Stomach (tissue), 4 donors: ENCODE results near the gene DMPK.

Experiments used
- CTCF ChIP-seq, 7 experiments: fragments of 450-650 bp in 4 of 7; fragments of 200-600 bp in 3 of 7; sonication (generic) in 3 of 7; IDR thresholded peaks; one replicate each; pipeline ENCODE4 v1.5.1; 2016 to 2019; ENCODE audit warnings: antibody characterized with exemption in 7 of 7, control low read depth in 2 of 7, mild to moderate bottlenecking in 1 of 7
- POLR2AphosphoS5 ChIP-seq, 3 donors: sonication (generic); formaldehyde crosslinking; IDR thresholded peaks; one replicate each; pipeline ENCODE4 v1.6.1; 2016; ENCODE audit warnings: antibody characterized with exemption in 3 of 3

GRCh38 chr19:45785097-45785496 lies 2.8 kb upstream of the DMPK start:
- TF ChIP-seq POLR2AphosphoS5 (IDR thresholded peaks at IDR 0.05) (no peak), CTCF (IDR thresholded peaks at IDR 0.05) (no peak)
